ENCODE measurements around the gene ST13.

DNA sequence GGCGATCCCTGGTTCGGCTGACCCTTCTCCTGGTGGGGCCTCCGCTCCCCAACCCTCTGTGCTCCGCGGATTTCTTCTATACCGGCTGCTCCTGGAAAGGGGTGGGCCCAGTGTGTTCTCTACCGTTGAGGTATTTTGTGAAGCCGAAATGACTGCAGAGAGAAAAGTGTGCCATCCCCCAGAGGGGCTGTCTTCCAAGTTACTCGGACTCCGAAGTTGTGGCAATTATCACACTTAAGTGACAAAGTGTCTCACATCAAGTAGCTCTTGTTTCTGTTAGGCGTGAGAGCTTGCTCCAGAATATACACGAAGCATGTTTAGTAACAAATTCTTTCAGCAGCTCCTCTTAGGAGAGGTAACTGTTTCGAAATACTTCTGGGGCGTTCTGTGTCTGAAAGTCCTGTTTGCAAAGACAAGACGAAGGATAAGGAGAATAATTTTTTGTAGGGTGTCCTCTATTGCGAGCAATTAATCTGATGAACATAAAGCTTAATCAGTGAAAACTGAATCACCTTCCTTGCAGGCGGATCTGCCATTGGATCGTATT, 943 bp upstream of the ST13 start:
- TF ChIP-seq, protein P1, sequence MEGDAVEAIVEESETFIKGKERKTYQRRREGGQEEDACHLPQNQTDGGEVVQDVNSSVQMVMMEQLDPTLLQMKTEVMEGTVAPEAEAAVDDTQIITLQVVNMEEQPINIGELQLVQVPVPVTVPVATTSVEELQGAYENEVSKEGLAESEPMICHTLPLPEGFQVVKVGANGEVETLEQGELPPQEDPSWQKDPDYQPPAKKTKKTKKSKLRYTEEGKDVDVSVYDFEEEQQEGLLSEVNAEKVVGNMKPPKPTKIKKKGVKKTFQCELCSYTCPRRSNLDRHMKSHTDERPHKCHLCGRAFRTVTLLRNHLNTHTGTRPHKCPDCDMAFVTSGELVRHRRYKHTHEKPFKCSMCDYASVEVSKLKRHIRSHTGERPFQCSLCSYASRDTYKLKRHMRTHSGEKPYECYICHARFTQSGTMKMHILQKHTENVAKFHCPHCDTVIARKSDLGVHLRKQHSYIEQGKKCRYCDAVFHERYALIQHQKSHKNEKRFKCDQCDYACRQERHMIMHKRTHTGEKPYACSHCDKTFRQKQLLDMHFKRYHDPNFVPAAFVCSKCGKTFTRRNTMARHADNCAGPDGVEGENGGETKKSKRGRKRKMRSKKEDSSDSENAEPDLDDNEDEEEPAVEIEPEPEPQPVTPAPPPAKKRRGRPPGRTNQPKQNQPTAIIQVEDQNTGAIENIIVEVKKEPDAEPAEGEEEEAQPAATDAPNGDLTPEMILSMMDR (IDR thresholded peaks at IDR 0.05) = no peak
- TF ChIP-seq POLR2A (IDR thresholded peaks at IDR 0.05) = no peak
- no peak for TF ChIP-seq POLR2AphosphoS5 (IDR thresholded peaks at IDR 0.05)
